GM19193 (cell line): ENCODE results near the gene ZDHHC17.

Experiments used
- POLR2A ChIP-seq: IDR thresholded peaks from 4 replicates; pipeline ENCODE4 v1.6.1; 2011; ENCODE audit not compliant: insufficient read depth, insufficient read length; ENCODE audit errors: extremely low read depth

ZDHHC17 gene

DNA sequence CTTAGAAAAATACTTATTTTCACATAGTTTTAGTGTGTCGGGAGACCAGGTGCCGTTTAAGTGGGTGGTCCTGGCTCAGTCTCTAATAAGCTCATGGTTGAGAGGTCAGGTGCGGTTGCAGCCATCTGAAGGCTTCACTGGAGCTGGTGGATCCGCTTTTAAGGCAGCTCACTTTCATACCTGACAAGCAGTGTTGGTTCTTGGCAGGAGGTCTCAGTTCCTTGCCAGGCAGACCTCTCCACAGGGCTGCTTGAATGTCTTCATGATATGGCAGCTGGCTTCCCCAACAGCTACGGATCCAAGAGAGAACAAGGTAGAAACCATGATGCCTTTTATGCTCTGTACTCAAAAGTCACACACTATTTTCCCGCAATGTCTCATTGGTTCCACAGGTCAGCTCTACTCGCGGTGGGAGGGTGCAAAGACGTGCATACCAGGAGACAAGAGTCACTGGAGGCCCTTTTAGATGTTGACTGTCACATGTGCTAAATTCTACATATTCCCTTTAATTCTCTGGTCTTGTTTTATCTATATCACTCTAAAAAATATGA is 8.0 kb upstream of the ZDHHC17 start:
- TF ChIP-seq POLR2A: no peak

DNA sequence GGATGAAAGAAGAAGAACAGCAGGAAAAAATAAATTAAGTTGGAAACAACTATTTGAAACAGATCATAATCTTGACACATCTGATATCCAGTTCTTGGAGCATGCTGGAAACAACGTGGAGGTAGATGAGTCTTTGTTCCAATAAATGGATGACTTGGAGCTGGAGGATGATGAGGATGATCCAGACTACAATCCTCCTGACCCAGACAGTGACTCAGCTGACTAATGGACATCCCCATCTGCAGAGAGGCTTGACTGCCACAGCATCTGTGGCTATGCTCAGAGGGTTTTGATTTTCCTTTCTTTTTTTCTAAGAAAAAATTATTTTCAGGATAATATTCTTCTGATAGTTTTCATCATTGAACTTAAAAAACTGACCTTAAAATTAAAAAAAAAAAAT is 6.2 kb upstream of the ZDHHC17 start:
- TF ChIP-seq POLR2A: no peak

- no peak for TF ChIP-seq POLR2A
Observed at GRCh38 chr12:76762601-76762980, 1.3 kb upstream of the ZDHHC17 start.

DNA sequence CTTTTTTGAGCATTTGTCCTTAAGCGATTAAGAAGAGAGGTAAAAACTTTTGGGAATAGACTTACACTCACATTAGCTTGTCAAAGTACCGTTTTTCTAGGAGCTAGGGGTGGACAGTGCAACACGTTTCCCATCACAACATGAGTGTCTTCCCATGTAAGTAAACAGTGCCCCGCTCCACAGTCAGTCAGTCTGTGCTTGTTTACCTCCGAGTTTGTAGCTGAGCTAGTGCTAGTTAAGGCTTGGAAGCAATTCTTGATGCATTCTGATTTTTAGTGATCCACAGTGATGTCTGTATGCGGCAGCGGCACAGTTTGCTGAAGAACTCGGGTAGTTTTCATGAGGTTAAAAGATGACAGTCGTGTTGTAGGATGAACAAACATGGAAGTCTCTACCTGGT is 941 bp downstream of the ZDHHC17 start:
- no peak for TF ChIP-seq POLR2A

GRCh38 chr12:76765598-76765997 is 1.7 kb downstream of the ZDHHC17 start:
- no peak for TF ChIP-seq POLR2A

- TF ChIP-seq POLR2A: no peak
Observed at GRCh38 chr12:76766161-76766560, 2.2 kb downstream of the ZDHHC17 start.

GRCh38 chr12:76768576-76768975 is 4.7 kb downstream of the ZDHHC17 start:
- no peak for TF ChIP-seq POLR2A

DNA sequence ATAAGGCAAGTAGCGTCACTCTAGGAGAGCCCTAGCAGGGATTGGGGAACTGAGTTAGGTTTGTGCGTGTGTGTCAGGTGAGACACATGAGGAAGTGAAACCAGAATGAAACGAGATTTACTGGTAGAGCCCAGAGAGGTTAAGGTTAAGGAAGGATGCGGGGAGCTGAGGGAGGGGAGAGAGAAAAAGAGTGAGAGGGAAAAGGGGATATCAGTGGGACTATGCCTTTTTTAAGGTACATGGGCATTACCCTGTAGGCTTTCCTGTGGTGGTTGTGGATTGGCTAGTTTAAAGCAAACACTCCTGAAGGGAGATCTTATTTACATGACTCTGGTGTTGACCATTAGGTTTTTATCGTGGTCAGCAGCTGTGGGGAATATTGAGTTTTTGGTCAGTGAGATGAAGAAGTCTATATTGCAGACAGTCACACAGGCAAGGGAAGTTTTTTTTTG is 13.9 kb downstream of the ZDHHC17 start:
- no peak for TF ChIP-seq POLR2A

GRCh38 chr12:76778364-76778763 is 14.4 kb downstream of the ZDHHC17 start:
- TF ChIP-seq POLR2A: no peak

GRCh38 chr12:76781321-76781720 is 17.4 kb downstream of the ZDHHC17 start:
- TF ChIP-seq POLR2A: no peak

DNA sequence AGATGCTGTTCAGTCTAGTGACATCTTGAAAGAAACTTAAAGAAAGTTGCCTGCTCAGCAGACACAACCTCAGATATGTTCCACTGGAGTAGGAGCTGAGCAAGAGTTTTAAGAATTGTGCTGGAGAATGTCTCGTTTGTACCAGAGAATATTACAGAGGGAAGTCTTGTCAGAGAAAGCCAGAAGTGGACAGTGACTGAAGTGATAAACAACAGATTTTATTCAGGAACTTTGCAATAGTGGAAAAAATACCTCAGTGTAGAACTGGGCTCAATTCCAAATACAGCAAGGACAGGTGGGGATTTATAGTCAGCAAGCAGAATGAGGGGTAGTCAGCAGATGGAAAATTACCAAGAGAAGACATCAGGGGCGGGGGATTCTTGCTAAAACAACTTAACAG is 18.6 kb downstream of the ZDHHC17 start:
- TF ChIP-seq POLR2A: no peak

GRCh38 chr12:76784600-76785051 is 20.7 kb downstream of the ZDHHC17 start:
- no peak for TF ChIP-seq POLR2A

DNA sequence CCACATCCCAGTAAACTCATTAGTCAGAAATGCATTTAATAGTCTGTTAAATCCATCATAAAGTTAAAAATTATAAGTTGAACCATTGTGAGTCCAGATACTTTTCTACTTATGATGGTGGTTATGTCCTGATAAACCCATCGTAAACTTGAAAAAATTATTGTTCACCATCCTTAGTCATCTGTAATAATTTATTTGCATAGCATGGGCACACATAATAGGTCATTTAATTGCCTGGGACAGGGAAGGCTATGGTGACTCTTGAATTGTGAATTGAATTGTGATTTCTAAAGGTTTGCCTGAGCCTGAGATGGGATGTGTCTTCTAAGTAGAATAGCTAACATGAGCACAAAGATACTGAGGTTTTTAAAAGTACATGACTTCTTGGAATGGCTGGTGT is 21.5 kb downstream of the ZDHHC17 start:
- TF ChIP-seq POLR2A: no peak

GRCh38 chr12:76786986-76787385 is 23.1 kb downstream of the ZDHHC17 start:
- no peak for TF ChIP-seq POLR2A

GRCh38 chr12:76787689-76788088 is 23.8 kb downstream of the ZDHHC17 start:
- no peak for TF ChIP-seq POLR2A

GRCh38 chr12:76789335-76790050 is 25.6 kb downstream of the ZDHHC17 start:
- TF ChIP-seq POLR2A: no peak
